ENCODE data around the gene TNNT2.

Gene TNNT2

DNA sequence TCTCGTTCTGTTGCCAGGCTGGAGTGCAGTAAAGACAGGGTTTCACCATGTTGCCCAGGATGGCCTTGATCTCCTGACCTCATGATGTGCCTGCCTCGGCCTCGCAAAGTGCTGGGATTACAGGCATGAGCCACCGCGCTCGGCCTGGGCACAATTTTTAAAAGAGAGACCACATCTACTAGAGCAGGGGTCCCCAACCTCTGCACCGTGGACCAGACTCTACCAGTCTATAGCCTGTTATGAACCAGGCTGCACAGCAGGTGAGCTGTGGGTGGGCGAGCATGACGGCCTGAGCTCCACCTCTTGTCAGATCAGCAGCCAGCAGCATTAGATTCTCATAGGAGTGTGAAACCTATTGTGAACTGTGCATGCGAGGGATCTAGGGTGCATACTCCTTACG, 20.8 kb downstream of the TNNT2 start:
- DNase-seq (ENCODE audit: low spot score): no peak

DNA sequence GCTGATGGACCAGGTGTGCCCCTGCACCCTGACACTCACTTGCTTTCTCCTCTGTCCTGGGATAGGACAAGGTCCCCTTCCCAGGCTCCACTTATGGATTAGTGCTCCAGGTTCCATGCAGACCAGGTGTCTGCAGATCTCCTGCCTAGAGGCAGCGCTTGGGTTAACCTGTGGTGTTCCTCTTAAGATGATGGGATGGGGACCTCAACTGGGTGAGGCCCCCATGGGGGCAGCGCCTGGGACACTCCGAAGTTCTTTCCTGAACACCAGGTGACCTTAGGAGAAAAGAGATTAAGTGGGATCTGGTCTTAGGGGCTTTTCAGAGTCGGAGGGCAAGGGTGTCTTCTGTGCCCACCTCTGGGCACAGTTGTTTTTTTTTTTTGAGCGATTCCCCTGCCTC, 21.2 kb downstream of the TNNT2 start:
- DNase-seq (ENCODE audit: low spot score): no peak

DNA sequence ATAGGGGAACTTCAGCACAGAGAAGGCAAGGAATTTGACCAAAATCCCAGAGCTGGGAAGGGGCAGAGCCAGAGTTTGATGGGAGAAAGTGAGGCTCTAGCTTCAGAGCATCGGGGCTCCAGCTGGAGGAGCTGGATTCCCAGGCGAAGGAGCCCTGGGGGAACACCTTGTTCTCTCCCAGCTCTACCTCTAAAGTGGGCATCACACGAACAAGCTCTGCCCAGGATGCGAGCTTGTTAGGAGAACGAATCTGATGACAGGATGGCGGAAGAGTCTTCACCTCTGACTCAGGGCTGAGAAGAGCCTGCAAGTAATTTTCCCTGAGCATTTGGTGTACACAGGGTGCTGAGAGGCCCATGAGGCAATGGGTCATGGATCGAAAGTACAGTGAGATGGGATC, 22.0 kb downstream of the TNNT2 start:
- DNase-seq (ENCODE audit: low spot score): no peak

DNA sequence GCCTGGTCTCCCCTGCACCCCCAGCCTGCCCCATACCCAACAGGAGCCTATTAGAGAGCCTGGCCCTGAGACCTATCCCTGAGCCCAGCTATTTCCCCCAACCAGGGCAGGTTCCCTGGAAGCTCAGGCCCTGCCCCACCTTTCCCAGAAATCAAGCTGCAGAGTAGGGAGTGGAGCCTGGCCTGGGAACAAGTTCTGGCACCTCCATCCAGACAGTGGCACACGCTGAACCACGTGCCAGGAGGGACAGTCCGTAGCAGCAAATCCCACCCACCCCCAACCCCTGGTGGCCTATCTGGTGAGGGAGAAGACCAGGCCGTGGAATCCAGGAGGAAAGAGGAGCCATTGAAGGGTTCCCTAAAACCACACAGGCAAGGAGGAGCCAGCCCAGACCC, 22.6 kb downstream of the TNNT2 start:
- no peak for DNase-seq (ENCODE audit: low spot score)

DNA sequence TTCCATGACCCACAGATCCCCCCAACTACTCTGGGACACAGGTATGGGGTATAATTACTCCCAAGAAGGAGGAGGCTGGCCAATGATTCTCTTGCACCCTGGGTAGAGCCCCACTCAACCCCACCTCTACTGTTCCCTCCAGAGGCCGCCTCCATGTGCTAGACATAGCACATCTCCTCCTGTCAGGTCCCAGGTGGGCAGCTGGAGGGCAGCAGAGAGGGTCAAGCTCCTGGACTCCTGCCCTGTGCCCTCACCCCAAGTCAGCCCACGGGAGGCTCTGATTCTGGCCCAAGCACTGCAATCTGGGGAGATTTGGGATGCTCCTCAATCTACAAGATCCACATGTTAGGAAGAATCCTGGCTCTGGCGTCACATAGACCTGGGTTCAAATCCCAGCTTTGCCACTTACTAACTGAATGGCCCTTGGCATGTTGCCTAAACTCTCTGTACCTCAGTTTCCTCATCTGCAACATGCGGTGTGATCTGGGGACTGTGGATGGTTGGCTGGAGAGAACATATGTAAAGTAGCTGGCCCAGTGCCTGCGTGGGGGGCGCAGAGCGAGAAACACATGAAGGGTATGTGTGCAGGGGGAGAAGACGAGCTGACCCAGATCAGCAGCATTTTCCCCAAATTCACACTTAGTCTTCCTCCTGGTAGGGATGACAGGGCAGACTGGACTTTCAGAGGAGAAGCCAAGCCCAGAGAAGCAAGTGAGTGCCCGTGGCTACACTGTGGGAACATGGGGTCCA, 23.2 kb downstream of the TNNT2 start:
- no peak for DNase-seq (ENCODE audit: low spot score)

DNA sequence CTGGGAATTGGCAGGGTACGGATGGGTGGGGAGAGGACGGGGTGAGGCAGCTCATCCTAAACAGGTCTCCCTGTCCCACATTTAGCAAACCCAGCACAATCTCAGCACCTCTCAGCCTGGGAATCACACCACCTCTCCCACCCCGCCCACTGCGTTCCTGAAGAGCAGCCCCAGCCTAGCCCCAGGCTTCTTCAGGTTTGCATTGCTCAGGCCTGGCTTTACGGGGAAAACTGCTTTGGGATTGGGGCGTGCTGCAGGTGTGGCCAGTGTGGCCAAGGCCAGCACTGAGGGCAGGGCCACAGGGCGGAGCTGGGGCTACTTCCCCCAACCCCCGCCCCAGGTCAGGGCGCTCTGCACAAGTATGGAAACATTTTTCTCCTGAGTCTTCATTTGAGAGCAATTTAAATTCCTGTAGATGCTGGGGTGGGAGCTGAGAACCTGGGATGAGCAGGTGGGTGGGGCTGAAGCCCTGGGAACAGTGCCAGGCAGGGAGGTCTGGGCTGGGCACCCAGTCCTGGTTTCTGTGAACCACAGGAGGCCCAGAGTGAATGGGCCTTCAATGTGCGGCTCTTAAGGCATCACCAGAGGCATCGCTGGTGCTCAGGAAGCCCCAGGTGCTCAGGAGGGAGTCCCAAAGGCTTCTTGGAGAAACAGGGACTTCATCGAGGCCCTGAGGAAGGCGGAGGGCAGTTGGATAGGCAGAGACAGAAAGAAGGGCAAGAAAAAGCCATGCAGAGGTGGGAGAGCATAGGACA, 24.1 kb downstream of the TNNT2 start:
- no peak for DNase-seq (ENCODE audit: low spot score)

DNA sequence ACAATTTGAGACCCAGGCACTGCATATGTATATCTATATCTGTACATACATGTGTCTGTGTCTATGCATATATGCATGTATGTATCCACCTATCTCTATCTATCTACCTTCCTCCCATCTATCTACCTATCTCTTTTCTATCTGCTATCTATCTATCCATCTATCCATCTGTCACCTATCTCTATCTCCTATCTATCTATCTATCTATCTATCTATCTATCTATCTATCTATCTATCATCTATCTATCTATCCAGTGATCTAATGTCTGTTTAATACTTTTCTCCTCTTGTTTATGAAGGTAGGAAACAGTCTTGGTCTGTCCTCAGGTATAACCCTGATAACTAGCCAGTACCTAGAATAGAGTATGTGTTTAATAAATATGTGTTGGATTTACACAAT, 25.9 kb downstream of the TNNT2 start:
- DNase-seq (ENCODE audit: low spot score): no peak

DNA sequence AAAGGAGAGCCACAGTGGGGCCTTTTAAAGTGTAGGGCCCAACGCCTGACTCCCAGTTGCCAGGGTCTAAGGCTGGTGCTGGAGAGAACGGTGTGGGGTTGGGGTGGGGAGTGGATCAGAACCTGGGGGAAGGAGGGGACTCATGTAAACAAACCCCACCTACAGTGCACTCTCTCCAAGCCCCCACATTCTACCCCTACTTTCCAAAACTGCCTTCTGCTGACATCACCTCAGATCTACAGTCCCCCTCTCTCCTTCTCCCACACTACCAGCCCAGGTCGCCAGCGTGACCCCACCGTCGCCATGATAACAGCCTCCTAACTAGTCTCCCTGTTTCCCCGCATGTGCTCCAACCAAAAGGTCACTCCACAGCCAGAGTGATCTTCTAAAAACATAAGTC, 26.6 kb downstream of the TNNT2 start:
- DNase-seq (ENCODE audit: low spot score): no peak

DNA sequence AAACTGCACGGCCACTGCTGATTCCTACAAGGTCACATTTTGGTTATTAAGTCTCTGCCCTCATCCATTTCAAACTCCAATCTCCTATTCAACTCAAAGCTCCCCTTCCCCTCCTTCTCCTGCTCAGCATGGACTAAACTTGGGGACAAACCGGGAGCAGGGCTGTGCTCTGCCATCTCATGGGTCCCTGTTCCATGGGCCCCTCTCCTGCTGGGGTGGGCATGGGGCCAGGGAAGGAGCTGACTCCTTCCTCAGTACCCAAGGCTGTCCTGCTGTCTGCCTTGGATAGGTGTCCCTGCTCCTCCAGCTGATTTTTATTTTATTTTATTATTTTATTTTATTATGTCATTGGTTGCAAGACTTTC, 27.1 kb downstream of the TNNT2 start:
- no peak for DNase-seq (ENCODE audit: low spot score)

DNA sequence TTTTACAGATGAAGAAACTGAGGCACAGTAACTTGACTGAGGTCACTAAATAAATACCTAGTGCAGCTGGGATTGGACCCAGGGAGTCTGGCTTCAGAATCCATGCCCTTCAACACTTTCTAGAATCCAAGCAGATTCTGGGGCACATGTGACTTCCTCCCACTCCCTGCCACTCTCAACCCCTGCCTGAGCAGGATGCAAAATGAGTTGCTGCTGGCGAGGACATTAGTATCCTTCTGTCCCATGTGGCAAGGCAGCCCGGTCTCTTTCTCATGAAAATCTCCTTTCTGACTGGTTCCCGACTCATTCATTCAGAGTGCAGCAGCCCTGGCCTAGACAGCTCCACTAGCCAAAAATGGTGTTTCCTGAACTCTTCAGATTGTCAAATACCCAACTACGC, 28.4 kb downstream of the TNNT2 start:
- DNase-seq (ENCODE audit: low spot score): no peak

DNA sequence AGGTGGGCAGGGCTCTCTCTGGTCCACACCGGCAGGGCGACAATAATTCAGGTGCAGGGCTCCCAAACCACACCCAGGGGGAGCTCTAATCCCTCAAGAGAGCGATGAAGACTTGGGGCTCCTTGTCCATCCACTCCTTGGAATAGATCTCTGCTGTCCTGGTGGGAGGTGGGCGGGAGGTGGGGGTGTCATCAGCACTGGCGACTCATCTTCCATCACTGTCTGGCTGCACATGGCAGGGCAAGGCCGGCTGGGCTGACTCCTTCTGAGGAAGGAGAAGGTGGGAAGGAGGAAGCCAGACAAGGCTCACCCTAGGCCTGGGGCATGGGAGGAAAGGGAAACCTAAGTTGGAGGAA, 29.3 kb downstream of the TNNT2 start:
- peak; percentile 71 for DNase-seq (ENCODE audit: low spot score)

DNA sequence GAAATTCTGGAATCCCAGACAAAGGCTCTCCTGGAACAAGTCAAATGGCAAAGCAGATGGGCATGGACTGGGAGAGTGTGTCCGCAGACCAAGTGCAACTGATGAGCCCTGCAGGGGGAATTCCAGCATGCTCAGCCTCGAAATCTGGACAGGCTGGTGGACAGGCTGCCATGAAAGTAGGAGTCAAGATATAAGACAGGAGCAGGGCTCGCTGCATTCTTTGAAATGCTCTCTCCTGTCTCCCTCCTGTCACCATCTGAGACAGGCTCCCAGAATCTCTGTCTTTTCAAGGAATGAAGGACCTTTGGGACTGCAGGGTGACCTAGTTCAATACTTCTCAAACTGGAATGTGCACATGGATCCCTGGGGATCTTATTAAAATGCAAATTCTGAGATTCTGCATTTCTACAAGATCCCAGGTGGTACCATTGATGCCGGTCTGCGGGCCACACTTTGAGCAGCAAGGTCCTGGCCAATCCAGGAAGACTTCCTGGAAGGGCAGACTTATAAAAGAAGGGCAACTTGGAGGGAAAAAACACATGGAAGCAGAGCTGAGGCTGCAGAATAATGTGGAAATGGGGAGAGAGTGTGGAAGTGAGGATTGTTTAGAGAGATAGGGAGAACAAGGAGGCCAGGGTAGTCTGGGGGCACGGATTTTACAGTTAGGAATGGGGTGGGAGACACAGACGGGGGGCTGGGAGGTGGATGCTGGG, 29.8 kb downstream of the TNNT2 start:
- no peak for DNase-seq (ENCODE audit: low spot score)

DNA sequence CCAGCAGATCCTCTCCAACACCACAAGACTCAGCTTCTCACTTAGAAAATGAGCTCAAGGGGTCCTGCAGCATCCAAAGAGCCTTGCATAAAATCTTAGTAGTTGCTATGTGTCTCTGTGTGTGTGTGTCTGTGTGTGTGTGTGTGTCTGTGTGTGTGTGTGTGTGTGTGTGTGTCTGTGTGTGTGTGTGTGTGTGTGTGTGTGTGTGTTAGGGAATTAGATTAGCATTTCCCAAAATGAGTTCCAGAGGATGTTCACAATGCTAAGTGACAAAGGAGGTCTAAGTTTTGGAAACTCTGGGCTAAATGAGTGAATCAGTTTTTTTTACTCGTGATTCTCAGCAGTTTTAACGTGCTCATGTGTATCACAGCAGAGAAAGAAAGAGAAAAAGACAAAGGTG, 30.5 kb downstream of the TNNT2 start:
- no peak for DNase-seq (ENCODE audit: low spot score)

DNA sequence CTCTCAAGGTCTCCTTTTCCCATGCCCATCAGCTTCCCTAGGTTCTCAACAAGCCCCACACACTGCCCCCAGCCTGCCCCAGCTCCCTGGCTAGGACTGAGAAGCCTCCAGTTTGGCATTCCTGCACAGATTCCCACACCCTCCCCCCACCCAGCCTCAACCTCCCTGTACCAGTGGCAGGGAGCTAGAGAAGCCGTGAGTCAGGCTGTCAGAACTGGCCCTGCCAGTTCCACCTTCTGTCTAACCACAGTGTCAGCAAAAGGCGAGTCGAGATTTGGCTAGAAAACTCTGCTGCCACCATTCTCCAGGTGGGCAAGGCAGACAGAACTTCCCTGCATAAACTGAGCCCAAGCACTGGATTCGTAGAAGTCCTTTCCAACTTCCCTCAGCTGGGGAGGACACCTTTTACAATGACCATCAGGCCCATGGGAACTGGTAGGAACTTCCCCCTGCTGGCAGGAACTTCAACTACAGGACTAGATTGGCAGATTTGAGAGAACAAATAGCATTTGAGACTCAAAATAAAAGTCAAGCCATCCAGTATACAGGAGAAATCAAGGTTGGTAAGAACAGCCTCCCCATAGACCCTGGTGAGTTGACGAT, 31.0 kb downstream of the TNNT2 start:
- DNase-seq (ENCODE audit: low spot score): peak; percentile 55

DNA sequence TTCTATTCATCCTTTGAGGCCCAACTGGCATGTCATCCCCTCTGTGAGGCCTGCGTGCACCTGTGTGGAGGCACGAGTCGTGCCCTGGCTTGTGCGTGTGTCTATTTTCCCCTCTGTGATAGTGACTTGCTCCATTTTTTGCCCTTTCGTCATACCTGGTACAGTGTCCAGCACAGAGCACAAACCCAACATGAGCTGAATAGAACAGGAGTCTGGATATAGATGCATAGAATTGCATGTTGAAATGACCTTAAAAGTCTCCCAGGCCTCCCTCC, 32.5 kb downstream of the TNNT2 start:
- no peak for DNase-seq (ENCODE audit: low spot score)

DNA sequence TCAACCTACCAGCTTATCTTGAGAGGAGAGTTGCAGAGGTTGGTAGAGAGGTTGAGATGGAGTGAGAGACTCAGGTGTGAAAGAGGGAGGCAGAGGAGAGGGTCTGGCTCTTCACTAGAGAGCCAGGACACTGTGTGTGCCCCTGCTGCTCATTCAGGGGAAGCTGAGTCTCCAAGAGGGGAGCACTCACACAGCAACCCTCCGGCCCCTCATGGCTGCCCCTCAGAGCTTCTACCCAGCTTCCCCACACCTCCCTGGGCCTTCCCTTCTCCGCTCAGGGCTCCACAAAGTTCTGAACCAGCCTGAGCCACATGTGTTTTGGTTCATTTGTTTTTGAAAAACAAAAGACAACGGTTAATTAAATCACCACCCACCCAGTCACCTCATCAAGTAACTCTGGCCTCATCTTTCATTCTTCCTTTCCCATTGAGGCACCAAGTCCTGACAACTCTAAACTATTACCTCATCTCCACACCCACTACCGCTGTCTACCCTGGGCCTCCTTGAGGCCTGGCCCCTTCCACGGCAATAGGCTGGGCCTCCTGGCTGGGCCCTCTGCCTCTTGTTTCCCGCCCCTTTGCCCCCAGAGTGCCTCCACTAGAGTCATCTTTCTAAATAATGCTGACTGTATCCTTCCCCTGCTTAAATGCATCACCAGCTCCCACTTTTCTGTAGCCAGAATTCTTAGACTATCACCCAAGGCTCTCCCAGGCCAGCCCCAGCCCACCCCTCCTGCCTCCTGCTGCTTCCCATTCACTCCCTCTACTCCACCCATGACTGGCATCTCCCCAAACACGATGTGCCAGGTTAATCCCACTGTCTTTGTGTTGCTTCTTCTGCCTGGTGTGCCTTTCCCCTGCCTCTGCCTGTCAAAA, 33.0 kb downstream of the TNNT2 start:
- DNase-seq (ENCODE audit: low spot score): no peak

DNA sequence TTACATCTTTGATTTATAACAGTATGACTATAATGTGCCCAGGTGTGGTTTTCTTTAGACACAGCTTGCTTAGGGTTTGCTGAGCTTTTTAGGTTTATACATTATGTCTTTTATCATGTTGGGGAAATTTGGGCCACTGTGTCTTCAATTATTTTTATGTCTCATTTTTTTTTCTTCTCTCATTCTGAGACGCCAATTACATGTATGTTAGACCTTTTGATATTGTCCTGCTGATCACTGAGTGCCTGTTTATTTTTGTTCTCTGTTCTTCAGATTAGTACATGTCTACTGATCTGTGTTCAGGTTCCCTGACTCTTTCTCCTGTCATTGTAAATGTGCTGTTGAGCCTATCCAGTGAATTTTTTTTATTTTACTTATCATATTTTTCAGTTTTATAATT, 36.1 kb downstream of the TNNT2 start:
- DNase-seq (ENCODE audit: low spot score): no peak

DNA sequence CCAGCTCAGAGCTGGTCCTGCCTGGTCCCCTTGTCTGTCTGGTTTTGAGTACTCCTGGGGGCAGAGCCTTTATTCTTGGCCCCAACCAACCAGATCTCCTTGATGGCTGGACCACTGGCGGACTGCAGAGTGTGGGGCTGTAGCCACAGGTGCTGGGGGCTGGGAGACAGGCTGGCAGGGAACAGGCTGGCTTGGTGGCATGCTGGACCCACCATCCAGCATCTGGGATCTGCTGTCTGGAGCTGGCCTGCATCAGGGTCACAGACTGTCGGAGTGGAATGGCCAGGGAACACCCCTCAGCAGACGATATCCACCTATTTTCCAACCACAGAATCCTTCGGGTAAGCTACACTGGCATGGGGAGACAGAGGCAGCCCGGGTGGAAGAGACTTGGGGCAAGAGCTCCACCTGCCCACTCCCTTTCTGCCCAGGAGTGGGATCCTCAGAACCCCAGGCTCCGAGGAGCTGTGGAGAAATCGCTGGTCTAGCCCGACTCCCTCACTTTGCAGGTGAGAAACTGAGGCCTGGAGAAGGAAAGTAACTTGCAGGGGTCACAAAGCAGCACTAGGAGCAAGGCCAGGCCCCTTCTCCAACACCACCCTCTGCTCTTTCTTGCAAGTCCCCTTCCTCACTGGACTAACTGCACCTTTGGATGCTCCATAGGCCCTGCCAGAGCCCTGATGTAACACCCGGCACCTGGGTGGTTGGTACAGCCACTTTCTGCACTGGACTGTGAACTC, 40.6 kb downstream of the TNNT2 start:
- DNase-seq (ENCODE audit: low spot score): no peak

DNA sequence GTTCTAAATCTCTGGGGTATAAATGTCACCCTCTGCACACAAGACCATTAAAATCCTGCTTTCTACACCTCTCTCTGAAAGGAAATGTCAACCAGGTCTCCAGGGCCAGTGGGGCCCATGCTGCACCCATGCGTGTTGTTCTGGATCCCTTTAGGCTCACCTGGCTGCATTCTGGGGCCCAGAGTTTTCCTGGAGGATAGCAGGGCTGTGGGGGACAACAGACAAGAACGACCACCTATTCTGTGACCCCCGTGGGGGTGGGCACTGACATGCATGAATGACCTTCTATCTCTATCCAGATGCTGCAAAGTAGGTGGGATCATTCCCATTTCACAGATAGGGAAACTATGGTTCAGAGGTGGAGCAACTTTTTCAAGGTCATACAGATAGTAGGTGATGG, 41.6 kb downstream of the TNNT2 start:
- DNase-seq (ENCODE audit: low spot score): no peak

DNA sequence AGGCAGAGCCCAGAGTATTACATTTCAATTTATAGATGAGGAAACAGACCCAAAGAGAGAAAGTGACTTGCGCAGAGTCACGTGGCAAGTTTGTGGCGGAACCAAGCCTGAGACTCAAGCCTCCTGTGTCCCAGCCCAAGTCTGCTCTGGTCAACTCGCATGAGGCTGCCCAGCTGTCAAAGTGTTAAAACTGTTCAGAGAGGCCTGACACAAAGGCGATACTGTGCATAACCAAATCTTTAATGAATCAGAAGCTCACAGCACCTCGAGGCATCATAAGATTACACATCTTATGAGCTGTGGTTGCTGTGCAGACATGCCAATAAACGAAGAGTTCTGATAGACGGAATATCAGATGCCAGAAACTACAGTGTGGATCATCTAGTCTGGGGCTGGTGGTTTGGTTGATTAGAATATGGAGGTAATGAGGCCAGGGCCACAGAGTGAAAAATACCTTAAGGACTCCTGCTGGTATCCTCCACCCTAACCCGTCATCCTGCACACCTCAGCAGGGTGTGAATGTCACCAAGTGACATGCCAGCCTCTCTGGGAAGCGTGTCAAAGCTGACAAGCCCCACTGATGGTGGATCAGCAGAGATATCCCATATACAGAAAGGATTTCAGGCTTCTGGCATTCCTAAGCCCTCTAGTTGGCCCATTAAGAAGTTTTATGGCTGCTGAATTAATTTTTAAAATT, 42.2 kb downstream of the TNNT2 start:
- DNase-seq (ENCODE audit: low spot score): no peak
